HG02870 (cell line): ENCODE data around the gene TNP2.
"Not testable (repeated sequence)": the region's sequence is repeated elsewhere in the genome, so short reads cannot be mapped to it uniquely, and the experiment has no call there.

ENCODE experiments used
- ATAC-seq: cut with Tn5 transposase; IDR thresholded peaks from one replicate; pipeline ENCODE4 v1.9.1; 2021; ENCODE audit warnings: mild to moderate bottlenecking, moderate library complexity; ENCODE audit not compliant: unreplicated experiment

TNP2 gene

DNA sequence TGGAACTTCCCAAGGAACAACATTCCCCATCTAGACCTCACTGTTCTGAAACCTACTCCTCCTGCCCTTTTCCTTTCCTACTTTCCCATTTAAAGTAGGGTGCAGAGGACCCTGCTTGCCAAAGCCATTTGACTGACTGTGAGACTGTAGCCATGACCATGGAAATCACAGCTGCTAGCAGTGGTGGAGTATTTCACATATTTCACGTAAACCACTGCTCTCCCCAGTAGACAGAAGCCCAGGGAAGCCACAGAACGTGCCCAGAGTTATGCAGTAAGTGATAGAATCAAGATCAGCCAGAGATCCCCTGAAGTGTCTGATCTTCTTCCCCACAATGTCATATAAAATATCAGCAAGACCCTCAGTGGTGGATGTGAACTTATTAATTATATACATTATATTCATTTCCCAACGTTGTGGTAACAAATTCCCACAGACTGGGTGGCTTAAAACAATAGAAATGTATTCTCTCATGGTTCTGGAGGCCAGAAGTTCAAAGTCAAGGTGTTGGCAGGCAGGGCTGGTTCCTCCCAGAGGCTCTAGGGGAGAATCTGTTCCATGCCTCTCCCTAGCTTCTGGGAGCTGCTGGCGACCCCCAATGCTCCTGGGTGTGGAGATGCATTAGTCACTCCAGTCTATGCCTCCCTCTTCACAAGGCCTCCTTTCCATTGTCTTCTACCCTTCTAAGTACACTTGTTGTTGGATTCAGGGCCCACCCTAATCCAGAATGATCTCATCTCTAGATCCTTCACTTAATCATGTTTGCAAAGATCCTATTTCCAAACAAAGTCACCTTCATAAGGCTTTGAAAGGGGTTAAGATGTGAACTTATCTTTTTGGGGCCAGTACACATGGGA, 32.7 kb upstream of the TNP2 start:
- ATAC-seq: no peak

DNA sequence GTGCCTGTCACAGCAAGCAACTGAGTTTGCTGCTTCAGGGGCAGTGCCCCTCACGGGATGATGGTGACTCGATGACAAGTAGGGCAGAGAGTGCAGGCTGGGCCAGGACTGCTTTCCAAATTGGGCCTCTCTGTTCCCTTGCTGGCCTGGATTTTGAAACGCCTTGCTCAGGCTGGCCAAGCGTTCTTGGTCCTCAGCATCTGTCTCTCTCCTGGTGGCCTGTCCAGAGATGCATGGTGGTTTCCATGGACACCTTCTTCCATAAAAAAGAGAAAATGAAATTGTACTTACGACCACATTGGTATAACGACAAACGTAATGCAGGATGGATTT, 31.4 kb upstream of the TNP2 start:
- no peak for ATAC-seq

GRCh38 chr16:11299865-11300559, 30.9 kb upstream of the TNP2 start:
- ATAC-seq: no peak

DNA sequence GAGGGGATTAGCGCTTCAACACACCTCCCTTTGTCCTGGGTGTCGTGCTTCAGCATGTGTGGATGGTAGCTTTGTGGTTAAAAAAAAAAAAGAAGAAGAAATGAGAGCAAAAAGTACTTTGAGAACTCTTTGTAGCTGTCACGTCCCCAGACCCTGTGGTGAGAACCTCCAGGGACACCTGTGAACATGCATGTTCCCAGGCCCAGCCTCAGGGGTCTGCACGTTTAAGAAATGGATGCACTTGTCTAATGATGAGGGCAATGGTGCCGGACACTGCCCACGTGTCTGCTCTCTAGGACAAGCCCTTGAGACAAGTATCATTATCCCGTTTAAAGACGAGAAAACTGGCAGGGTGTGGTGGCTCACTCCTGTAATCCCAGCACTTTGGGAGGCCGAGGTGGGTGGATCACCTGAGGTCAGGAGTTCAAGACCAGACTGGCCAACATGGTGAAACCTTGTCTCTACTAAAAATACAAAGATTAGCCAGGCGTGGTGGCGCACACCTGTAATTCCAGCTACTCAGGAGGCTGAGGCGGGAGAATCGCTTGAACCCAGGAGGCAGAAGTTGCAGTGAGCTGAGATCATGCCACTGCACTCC, 29.9 kb upstream of the TNP2 start:
- ATAC-seq: peak; percentile 42

DNA sequence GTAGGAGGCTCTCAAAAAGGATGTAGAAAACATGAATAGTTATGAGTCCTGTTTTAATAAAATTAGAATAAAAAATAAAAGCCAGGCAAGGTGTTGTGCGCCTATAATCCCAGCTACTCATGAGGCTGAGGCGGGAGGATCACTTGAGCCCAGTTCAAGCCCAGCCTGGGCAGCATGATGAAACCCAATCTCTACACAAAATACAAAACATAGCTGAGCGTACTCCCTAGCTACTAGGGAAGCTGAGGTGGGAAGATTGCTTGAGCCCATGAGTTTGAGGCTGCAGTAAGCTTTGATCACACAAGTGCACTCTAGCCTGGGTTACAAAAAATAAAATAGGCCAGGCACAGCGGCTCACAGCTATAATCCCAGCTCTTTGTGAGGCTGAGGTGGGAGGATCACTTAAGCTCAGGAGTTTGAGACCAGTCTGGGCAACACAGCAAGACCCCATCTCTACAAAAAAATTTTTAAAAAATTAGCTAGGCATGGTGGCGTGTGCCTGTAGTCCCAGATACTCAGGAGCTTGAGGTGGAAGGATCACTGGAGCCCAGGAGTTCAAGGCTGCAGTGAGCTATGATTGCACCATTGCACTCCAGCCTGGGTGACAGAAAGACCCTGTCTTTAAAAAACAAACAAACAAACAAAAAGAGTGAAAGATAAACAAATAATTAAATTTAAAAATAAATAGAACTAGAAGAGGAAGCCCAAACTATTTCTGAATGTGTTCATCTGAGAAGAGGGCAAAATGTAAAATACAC, 29.2 kb upstream of the TNP2 start:
- peak; percentile 25 for ATAC-seq

DNA sequence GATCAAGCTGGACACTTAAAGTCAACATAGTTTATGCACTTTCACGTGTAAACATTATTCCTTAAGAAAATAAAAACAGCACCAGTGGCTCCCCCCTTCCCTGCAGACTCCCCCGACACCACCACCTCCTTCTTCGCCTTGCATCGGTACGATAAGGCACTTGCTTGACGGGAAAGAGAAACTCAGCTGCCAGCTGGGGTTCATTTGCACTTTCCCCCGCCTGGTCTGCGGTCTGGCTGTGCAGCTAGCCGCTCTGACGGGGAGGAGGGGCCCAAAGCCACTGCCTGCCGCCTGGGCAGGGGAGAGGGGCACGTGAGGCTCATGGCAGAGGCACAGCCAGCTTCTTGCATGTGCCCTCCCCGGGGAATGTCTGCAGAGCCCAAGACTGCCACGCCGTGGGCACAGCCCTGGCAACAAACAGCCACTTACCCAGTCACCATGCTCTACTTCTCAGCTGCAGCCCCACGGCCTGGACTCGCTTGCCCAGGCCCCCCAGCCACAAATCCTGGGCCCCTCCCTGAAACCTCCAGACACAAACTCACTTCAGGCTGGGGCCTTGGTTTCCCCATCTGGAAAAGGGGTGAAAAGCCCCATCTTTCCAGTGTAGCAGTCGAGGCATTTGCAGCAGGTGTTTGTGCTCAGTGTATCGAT, 28.5 kb upstream of the TNP2 start:
- peak; percentile 43 for ATAC-seq

DNA sequence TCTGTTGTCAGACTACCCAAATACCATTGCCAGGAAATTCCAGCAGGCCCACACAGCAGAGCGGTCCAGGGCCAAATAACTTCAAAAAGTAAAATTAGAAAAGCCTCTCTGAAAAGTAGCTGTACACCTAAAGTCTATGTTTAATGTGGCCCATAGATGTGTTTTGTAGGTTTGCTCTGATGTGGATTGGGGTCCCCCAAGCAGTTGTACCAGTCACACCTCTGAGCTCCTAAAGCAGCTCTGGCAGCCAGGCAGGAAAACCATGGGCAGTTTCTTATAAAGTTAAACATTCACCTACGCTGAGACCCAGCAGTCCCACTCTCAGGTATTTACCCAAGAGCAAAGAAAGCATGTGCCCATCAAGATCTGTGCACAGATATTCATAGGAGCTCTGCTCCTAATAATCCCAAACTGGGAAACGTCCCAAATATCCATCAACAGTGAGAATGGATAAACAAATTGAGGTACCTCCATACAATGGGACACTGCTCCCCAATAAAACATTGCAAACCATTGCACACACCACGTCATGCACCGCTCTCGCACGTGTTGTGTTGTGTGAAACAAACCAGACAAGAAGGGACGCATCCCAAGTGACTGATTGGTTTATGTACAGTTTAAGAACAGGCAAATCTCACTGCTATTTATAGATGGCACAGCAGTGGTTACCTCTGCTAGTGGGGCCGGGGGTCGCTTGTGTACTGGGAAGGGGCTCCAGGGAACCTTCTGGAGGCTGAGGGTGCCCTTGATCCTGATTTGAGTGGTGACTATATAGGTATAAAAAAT, 27.8 kb upstream of the TNP2 start:
- no peak for ATAC-seq

DNA sequence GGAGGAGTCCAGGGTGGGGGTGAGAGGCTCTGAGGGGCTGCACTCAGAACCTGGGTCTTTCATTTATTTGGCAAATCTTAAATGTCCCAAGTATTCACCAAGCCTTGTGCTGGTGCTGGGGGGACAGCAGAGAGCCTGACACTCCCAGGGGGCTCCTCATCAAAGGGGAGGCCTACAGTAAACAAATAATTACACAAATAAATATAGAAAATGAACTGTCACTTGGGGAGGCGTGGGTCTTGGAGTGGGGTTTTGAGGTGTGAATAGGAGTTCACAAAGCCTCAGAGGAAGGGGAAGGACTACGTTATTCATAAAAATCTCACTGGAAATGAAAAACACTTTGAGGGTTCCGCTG, 27.2 kb upstream of the TNP2 start:
- no peak for ATAC-seq

DNA sequence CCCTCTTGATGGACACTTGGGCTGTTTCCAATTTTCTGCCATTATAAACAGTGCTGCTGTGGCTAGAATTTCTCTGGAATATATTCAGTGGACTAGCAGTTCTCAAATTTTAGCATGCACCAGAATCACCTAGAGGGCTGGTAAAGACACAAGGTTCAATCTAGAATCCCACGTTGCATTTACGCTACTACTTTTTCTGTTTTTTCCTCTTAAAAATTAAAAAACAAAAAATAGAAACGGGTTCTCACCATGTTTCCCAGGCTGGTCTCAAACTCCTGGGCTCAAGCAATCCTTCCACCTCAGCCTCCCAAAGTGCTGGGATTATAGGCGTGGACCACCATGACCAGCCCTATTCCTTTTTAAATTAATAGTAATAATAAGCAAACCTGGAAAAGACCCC, 26.5 kb upstream of the TNP2 start:
- ATAC-seq: no peak

DNA sequence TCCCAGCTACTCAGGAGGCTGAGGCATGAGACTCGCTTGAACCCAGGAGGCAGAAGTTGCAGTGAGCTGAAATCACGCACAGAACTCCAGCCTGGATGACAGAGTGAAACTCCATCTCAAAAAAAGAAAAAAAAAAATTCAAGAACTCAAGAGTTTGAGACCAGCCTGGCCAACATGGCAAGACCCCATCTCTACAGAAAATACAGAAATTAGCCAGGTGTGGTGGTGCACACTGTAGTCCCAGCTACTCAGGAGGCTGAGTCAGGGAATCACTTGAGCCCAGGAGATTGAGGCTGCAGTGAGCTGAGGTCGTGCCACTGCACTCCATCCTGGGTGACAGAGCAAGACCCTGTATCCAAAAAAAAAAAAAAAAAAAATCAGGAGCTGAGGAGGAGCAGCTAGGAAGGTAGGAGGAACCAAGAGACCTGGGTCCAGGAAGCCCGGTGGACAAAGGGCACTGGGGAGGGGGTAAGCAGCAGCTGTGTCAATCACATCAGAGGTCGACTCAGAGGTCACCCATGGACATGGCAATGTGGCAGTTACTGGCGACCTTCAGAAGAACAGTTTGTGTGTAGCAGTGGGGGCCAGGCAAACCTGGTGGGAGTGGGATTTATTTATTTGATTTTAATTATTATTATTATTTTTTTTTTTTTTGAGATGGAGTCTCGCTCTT, 23.1 kb upstream of the TNP2 start:
- no peak for ATAC-seq

DNA sequence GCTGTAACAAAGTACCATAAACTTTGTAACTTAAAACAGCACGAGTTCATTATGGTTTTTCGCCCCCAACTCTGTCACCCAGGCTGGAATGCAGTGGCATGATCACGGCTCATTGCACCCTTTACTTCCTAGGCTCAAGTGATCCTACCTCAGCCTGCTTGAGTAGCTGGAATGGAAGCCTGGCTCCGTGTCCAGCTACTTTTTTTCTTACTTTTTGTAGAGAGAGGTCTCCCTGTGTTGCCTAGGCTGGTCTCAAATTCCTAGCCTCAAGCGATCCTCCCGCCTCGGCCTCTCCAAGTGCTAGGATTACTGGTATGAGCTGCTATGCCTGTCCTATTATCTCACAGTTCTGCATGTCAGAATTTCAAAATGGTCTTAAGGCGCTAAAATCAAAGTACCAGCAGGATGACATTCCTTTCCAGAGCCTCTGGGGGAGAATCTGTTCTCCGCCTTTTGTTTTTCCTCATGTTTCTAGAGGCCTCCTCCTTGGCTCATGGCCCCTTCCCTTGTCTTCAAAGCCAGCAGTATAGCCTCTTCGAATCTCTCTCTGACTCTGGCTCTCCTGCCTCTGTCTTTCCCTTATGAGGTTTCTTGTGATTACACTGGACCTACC, 22.1 kb upstream of the TNP2 start:
- ATAC-seq: no peak

GRCh38 chr16:11290102-11290893, 21.2 kb upstream of the TNP2 start:
- ATAC-seq: no peak

DNA sequence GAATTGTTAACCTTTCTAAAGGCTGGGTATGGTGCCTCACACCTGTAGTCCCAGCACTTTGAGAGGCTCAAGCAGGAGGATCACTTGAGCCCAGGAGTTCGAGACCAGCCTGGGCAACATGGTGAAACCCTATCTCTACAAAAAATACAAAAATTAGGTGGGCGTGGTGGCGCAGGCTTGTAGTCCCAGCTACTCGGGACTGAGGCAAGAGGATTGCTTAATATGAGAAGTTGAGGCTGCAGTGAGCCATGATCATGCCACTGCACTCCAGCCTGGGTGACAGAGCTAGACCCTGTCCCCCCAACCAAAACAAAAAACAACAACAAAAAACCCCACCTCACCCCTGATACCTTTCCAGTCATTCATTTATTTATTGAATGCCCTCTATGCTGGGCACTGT, 20.6 kb upstream of the TNP2 start:
- not testable (repeated sequence) for ATAC-seq

DNA sequence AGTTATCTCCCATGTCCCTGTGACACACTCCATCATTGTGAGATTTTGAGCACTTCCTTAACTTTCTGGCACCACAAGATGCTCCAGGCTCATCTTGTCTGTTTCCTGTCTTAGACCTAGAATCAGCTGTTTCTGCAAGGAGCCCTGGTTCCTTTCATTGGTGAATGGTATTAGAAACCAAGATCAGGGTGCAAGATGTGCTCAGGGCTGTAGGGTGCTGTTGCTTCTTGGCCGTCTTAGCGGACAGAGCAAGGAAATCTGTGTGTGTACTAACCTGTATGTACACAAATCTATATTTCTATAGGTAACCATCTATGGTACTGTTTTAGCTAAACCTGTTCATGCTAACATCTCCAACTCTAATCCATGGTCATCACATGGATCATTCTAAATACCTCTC, 20.1 kb upstream of the TNP2 start:
- ATAC-seq: no peak

DNA sequence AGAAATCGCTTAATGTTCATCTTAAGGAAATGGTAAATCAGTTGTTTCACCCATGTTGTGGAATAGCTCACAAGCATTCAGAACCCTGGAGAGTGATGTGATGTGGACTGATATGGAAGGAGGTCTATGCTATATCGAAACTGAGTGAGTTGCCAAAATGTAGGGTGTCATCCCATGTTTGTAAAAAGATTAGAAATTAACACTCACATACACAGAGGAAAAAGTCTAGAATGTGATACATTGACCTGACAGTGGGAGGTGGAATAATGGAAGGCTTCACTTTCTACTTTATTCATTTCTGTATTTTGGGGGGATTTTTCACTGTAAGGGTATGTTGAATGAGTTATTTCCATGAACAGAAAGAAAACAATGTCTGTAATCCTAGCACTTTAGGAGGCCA, 16.7 kb upstream of the TNP2 start:
- ATAC-seq: no peak

GRCh38 chr16:11283820-11284248, 14.7 kb upstream of the TNP2 start:
- ATAC-seq: no peak

DNA sequence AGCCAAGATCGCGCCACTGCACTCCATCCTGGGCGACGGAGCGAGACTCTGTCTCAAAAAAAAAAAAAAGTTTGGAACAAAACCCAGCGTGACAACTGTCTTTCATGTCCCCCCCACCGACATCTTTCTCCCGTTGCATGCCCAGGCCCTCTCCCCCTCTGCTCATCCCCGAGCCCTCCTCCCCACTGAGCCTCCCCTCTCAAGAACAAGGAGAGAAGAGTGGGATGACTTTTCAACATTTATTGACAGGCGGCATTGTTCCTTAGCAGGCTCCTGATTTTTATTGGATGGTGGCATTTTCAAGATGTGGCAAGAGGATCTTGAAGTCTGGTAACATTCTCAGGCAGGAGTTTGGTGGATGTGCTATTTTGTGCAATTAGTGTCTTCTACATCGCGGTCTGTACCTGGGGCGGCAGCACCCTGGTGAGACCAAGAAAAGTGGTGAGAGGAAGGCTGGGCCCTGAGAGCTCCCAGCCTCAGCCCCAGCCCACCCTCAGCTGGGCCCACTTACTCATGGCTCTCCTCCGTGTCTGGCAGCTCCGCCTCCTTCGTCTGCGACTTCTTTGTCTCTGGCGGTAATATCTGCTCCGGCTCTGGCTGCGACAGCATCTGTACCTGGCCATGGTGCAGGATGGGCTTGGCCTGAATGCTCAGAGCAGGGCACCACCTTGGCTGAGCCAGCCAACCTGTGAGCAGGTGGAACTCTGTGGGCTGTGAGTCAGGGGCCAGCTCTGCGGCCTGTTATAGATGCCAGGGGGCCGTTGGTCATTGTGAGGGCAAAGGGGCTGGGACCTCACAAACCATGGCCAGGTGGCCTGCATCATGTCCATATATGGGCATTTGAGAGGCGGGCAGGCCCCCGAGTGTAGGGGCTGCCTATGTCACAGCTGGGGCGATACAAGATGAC, 11.7 kb upstream of the TNP2 start, which contains the start of gene PRM1:
Gene PRM1, minus strand, starts transcription at position 715 of the 907 bp plus-strand sequence. Its CDS starts 92 bp downstream, at position 623.
- no peak for ATAC-seq
